GM19043 (cell line): Measurements from ENCODE around the gene XIST.
"Not testable (repeated sequence)": the region's sequence is repeated elsewhere in the genome, so short reads cannot be mapped to it uniquely, and the experiment has no call there.

Experiments used
- ATAC-seq: cut with Tn5 transposase; IDR thresholded peaks from one replicate; pipeline ENCODE4 v1.9.1; 2021; ENCODE audit warnings: low read depth; ENCODE audit not compliant: unreplicated experiment

XIST gene

GRCh38 chrX:73840120-73840924 is 12.2 kb downstream of the XIST start:
- ATAC-seq = no peak

DNA sequence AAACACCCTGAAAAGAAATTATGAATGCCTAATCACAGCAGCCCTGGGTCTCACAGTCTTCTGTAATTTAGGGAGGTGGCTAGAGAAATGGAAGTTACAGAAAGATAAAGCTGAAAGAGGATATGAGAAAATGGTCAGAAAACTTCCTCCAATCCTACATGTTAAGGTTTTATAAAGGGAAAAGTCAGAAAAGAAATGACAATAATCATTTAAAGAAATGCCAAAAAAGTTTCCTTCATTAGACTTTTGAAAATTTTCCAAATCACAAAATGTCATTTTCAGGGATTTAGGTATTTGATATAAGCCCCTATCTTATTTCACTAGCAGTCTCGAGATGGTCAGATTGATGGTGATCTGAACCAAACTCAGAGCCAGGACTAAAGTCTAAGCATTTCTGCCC is 13.4 kb downstream of the XIST start:
- ATAC-seq = no peak

DNA sequence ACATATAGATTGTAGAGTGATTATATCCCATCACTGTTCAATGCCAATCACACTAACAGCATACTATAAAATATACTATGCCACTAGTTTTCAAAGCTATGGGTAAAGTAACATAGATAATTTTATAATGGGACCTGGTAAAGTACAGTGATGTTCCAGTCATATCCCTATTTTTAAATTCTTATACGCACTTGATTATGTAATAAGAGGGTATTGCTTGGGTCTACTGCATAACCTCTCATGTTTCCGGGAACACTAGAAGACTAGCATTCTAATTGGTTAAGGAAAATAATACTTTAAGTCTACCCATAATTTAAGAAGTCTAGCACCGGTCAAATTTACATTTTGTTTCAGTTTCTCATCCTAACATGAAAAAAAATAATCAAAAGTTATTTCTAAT is 14.4 kb downstream of the XIST start:
- no peak for ATAC-seq

GRCh38 chrX:73836956-73837477 is 15.5 kb downstream of the XIST start:
- ATAC-seq = no peak

DNA sequence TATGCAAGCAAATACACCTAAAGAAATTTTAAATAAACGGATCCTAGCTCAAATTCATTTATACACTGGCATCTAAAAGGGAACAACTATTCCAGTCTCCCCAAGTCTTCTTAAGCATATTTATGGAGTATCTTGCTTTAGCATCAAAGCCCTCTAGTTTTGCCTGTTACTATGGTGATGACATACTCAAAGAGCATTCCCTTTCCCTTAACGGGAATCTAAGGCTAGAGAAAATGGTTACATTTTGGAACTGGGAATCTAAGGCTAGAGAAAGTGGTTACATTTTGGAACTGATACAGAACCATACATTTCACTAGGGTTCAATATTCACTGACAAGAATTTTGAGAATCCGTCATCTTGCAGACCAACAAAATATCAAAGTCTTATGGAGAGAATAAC is 18.3 kb downstream of the XIST start:
- ATAC-seq = no peak

GRCh38 chrX:73832319-73832718 is 20.2 kb downstream of the XIST start:
- ATAC-seq = no peak

DNA sequence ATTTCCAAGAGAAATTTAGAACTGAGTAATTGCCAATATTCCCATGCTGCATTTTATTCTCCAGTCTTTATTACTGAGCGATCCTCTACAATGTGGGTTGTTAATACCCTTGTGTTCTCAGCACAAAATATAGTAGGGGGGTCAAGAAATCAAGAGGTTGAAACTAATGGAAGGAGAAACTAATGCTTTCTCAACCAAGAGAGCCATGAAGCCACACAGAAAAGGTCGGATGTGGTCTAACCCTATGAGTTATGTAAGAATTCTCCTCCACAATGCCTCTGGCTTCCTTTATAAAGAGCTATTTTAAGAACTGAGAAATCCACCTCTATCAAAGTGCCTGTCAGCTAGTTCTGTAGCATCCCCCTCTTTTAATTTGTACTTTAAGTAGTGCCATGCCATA is 21.0 kb downstream of the XIST start:
- no peak for ATAC-seq

DNA sequence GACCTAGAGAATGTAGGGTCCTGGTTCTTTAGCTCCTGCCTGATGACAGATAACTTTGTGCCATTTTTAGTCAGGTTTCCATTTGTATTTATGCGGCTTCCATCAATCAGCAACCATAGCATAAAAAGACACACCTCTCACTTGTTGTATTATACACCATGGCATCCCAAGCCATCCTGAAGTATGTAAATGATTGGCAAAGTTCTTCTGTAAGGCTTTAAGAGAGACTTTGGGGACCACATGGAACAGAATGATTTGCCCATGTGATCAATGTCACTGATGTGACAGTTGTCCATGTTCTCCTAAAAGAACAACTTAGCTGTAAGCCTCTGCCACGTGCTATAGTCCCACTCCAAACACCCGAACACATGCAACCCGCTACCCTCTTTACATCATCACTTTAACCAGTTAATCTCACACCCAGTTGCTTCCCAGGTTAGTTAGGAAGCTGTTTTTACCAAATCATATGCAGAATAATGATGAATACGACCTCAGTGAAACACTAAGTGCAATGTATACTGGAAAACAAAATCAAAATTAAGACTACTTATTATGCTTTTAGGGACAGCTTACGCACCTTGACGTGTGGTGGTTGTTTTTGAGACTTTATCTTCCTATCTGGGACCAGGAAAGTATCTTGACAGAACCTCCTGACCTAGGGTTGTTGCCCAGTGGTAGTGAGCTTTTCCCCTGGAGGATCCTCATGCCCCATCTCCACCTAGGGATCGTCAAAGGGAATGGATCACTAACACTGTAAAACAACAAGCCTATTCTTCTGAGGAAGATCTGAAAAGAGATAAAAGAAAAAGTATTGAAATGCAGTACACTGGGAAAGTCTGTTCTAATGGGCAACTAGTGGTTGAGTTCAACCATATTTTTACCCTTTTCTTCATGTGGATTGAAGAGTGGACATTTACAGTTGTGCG is 21.8 kb downstream of the XIST start:
- ATAC-seq = no peak

GRCh38 chrX:73829890-73830466 is 22.5 kb downstream of the XIST start:
- ATAC-seq = no peak

- no peak for ATAC-seq
Measured at GRCh38 chrX:73828080-73828720, 24.3 kb downstream of the XIST start.

DNA sequence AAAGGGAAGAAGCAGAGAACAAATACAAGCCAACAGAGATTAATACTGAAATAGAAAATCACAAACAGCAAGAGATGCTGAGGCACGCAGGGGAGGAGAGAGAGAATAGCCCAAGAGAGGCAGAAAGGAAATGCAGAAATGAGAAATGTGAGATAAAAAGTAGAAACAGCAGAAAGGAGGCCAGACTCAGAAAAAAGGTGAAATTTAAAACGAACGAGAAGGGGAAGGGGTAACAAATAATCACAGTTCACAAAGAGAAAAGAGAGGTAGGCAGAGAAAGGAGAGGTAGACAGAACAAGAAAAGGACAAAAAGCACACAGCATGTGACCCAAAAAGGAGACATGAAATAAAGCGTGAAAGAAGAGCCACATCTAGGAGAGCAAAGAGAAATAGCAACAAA is 25.1 kb downstream of the XIST start:
- ATAC-seq = no peak

DNA sequence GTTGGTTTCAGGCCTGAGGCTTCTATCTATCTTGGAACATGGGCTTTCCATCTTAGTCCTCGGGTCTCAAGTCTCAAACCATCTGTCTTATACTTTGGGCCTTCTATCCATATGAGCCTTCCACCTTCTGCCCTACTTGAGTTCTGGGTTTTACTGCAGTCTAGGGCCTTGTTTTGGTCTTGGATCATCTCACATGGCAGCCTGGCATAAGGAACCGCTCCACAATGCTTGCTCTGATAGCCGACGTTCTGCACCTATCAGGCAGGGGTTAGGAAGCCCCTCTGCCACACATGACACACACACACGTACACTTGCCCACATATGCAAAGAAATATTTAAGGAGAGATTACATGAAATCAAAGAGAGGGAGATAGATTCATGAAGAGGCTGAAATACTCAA is 25.5 kb downstream of the XIST start:
- no peak for ATAC-seq

- ATAC-seq = no peak
Measured at GRCh38 chrX:73825569-73825968, 26.9 kb downstream of the XIST start.

- no peak for ATAC-seq
Measured at GRCh38 chrX:73823473-73824004, 29.0 kb downstream of the XIST start.

- ATAC-seq = no peak
Measured at GRCh38 chrX:73822775-73823174, 29.7 kb downstream of the XIST start.

GRCh38 chrX:73821921-73822559 is 30.5 kb downstream of the XIST start:
- no peak for ATAC-seq

GRCh38 chrX:73819864-73820558 is 32.5 kb downstream of the XIST start:
- not testable (repeated sequence) for ATAC-seq

DNA sequence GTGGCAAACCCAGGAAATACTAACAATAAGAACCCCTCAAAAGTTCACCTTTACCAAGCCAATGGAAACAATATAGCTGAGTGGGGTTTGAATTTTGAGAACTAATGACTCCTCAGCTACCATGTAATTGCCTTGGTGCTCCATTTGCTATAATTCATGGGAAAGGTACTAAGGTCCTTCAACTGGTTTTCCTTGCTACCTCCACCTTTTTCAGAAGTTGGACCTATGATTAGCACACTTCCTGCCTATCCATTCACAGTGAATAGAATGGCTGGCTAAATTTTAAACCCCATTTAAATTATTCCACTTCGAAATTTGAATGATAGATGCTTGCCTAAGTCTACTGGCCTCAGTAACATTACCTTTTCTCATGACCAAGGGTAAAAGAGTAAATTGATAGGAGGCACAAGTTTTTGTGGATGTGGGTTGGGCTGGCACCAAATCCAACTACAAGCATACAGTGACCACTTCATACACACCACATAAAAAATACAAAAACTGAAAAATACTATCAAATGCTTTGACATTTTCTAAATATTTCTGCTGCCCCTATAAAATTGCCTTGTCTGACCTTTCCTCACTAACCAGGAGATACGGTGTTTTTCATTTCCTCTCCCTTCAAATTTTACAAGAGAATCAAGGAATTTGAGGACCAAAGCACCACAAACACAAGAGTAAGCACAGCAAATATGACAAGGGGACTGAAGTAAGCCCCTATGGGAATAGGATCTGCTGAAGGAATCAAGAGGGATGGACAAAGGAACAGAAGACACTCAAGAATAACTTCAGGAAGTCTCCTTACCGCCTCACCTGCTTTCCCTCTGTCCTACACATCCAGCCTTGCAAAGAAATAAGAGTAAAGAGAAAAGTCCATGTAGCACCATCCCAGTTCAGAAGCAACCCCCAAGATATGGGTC is 34.1 kb downstream of the XIST start:
- ATAC-seq = no peak
